Neural progenitor cell (in vitro differentiated cells): Measurements from ENCODE around the gene CRYGN.

Experiments used
- EZH2 ChIP-seq: fragments of 200-600 bp; sonication (generic); IDR thresholded peaks from 2 replicates; pipeline ENCODE4 v1.6.1; 2017; ENCODE audit warnings: antibody characterized with exemption, mild to moderate bottlenecking, moderate library complexity
- EZH2phosphoT487 ChIP-seq: fragments of 200-600 bp; sonication (generic); IDR thresholded peaks from 2 replicates; pipeline ENCODE4 v1.6.1; 2017; ENCODE audit warnings: antibody characterized with exemption
- TF ChIP-seq, protein P1 (sequence below): fragments of 200-600 bp; sonication (generic); IDR thresholded peaks from 2 replicates; pipeline ENCODE4 v1.5.1; 2017; ENCODE audit warnings: antibody characterized with exemption, mild to moderate bottlenecking

DNA sequence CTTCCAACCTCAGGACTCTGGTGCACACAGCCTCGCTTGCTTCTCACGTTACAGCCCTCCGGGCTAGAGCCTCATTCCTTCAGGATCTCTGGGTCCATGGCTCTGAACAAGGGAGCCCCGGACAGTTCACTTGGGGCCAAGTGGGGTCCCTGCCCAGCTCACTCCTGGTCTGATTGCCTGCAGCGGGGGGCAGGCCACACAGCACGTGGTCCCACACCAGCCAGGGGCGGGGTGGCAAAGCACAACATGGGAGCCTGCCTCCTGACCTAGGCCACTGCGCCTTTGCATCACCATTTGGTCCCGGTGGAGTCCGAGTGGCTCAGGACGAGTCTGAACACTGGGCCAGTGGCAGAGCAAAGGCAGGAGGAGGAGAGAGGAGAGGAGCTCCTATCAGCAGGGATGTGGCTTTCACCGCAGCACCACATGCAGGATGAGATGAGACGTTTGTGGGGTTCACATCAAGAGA lies 13.4 kb upstream of the CRYGN start:
- TF ChIP-seq, protein P1, sequence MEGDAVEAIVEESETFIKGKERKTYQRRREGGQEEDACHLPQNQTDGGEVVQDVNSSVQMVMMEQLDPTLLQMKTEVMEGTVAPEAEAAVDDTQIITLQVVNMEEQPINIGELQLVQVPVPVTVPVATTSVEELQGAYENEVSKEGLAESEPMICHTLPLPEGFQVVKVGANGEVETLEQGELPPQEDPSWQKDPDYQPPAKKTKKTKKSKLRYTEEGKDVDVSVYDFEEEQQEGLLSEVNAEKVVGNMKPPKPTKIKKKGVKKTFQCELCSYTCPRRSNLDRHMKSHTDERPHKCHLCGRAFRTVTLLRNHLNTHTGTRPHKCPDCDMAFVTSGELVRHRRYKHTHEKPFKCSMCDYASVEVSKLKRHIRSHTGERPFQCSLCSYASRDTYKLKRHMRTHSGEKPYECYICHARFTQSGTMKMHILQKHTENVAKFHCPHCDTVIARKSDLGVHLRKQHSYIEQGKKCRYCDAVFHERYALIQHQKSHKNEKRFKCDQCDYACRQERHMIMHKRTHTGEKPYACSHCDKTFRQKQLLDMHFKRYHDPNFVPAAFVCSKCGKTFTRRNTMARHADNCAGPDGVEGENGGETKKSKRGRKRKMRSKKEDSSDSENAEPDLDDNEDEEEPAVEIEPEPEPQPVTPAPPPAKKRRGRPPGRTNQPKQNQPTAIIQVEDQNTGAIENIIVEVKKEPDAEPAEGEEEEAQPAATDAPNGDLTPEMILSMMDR = no peak
- no peak for TF ChIP-seq EZH2phosphoT487
- TF ChIP-seq EZH2 = no peak
